Trophoblast cell (in vitro differentiated cells and primary cell): Measurements from ENCODE around the gene JAK2.
"Not testable (repeated sequence)": the region's sequence is repeated elsewhere in the genome, so short reads cannot be mapped to it uniquely, and the experiment has no call there.

Experiments used
- DNase-seq, 2 donors: peaks; one replicate each; pipeline ENCODE4 v3.0.0-alpha.2; 2016
- H2AFZ ChIP-seq: 2 replicates; pipeline ENCODE4 v1.6.1; 2013; ENCODE audit warnings: low read length, moderate library complexity, mild to moderate bottlenecking; ENCODE audit not compliant: insufficient read depth, poor library complexity
- H2AK5ac ChIP-seq: 2 replicates; pipeline ENCODE4 v1.6.1; 2013; ENCODE audit warnings: mild to moderate bottlenecking, low read length
- H2BK120ac ChIP-seq: 2 replicates; pipeline ENCODE4 v1.6.1; 2013; ENCODE audit warnings: low read length, mild to moderate bottlenecking, moderate library complexity; ENCODE audit not compliant: insufficient read depth, poor library complexity
- H2BK12ac ChIP-seq: 2 replicates; pipeline ENCODE4 v1.6.1; 2013; ENCODE audit warnings: mild to moderate bottlenecking, low read length, moderate library complexity
- H2BK5ac ChIP-seq: 2 replicates; pipeline ENCODE4 v1.6.1; 2013; ENCODE audit warnings: low read length, low read depth, moderate library complexity, mild to moderate bottlenecking; ENCODE audit not compliant: poor library complexity
- H3K14ac ChIP-seq: 2 replicates; pipeline ENCODE4 v1.6.1; 2013; ENCODE audit warnings: mild to moderate bottlenecking, low read length
- H3K18ac ChIP-seq: 2 replicates; pipeline ENCODE4 v1.6.1; 2013; ENCODE audit warnings: mild to moderate bottlenecking, low read length
- H3K23ac ChIP-seq: 2 replicates; pipeline ENCODE4 v1.6.1; 2013; ENCODE audit warnings: low read length
- H3K27ac ChIP-seq: 2 replicates; pipeline ENCODE4 v1.5.1; 2013; ENCODE audit warnings: low read depth, mild to moderate bottlenecking, inconsistent platforms, low read length, moderate library complexity
- H3K27me3 ChIP-seq: 2 replicates; pipeline ENCODE4 v1.6.1; 2013; ENCODE audit warnings: inconsistent platforms, mild to moderate bottlenecking, low read length, moderate library complexity; ENCODE audit not compliant: insufficient read depth
- H3K36me3 ChIP-seq, 2 experiments: 1 replicate in 1 of 2; 2 replicates in 1 of 2; pipeline ENCODE4 v1.6.1; 2013; ENCODE audit warnings: low read length in 2 of 2, mild to moderate bottlenecking in 2 of 2, moderate library complexity in 1 of 2; ENCODE audit not compliant: insufficient read depth in 2 of 2, control insufficient read depth in 1 of 2
- H3K4ac ChIP-seq: 2 replicates; pipeline ENCODE4 v1.6.1; 2013; ENCODE audit warnings: low read depth, mild to moderate bottlenecking, low read length, moderate library complexity
- H3K4me1 ChIP-seq, 2 experiments: 1 replicate in 1 of 2; 2 replicates in 1 of 2; pipeline ENCODE4 v1.6.1; 2013; ENCODE audit warnings: low read length in 2 of 2, mild to moderate bottlenecking in 2 of 2, moderate library complexity in 1 of 2; ENCODE audit not compliant: insufficient read depth in 2 of 2, control insufficient read depth in 1 of 2
- H3K4me2 ChIP-seq: 2 replicates; pipeline ENCODE4 v1.6.1; 2013; ENCODE audit warnings: inconsistent platforms, mild to moderate bottlenecking, low read length, moderate library complexity
- H3K4me3 ChIP-seq: 2 replicates; pipeline ENCODE4 v1.5.1; 2013; ENCODE audit warnings: mild to moderate bottlenecking, low read depth, low read length, inconsistent platforms
- H3K79me1 ChIP-seq: one replicate; pipeline ENCODE4 v1.6.1; 2013; ENCODE audit warnings: low read length
- H3K79me2 ChIP-seq: 2 replicates; pipeline ENCODE4 v1.6.1; 2013; ENCODE audit warnings: low read length, mild to moderate bottlenecking; ENCODE audit not compliant: control insufficient read depth, insufficient read depth, poor library complexity
- H3K9ac ChIP-seq: 2 replicates; pipeline ENCODE4 v1.6.1; 2013; ENCODE audit warnings: mild to moderate bottlenecking, low read length
- H3K9me3 ChIP-seq: 2 replicates; pipeline ENCODE4 v1.6.1; 2013; ENCODE audit warnings: low read depth, mild to moderate bottlenecking, control low read depth, inconsistent platforms, low read length; ENCODE audit not compliant: insufficient read depth
- H4K12ac ChIP-seq: 2 replicates; pipeline ENCODE4 v1.6.1; 2013; ENCODE audit warnings: low read depth, mild to moderate bottlenecking, low read length, moderate library complexity
- H4K8ac ChIP-seq: 2 replicates; pipeline ENCODE4 v1.6.1; 2013; ENCODE audit warnings: low read depth, mild to moderate bottlenecking, low read length, moderate library complexity
- H4K91ac ChIP-seq: one replicate; pipeline ENCODE4 v1.6.1; 2013; ENCODE audit warnings: low read depth, mild to moderate bottlenecking, low read length, moderate library complexity
- WGBS: extraction: QIAGEN DNeasy Blood & Tissue Kit; methylation state at CpG from one replicate; pipeline ENCODE4 v1.1.7; 2013; ENCODE audit warnings: missing lambda C conversion rate; ENCODE audit not compliant: insufficient read length, insufficient coverage; ENCODE audit errors: extremely low coverage; 5-methylcytosine and 5-hydroxymethylcytosine counted together

JAK2 gene

GRCh38 chr9:4938496-4938895 is 46.6 kb upstream of the JAK2 start:
- Histone ChIP-seq H3K23ac (no peak overlapping the region), H2AK5ac (no peak overlapping the region), H3K4ac (no peak overlapping the region), H2AFZ (no peak overlapping the region), H4K8ac (no peak overlapping the region), H3K27me3 (no peaks in the 10 kb centered on the region), H2BK120ac (no peak overlapping the region), H3K79me2 (no peaks in the 10 kb centered on the region), H3K4me3 (no peak overlapping the region), H3K36me3 (no peaks in the 10 kb centered on the region), H3K18ac (no peak overlapping the region), H3K9ac (no peak overlapping the region), H3K9me3 (no peaks in the 10 kb centered on the region), H4K91ac (no peak overlapping the region), H2BK5ac (no peak overlapping the region), H3K27ac (no peak overlapping the region), H3K79me1 (no peaks in the 10 kb centered on the region), H3K4me2 (no peak overlapping the region), H4K12ac (no peak overlapping the region), H3K14ac (no peak overlapping the region), H2BK12ac (no peak overlapping the region), H3K4me1 (peaks cover under 1 to 1% of the 10 kb centered on the region in 2 experiments)
- DNase-seq: no peak
- WGBS: no CpG with 5 or more reads among the region's 1 CpG

- H4K12ac ChIP-seq: no peak overlapping the region
- no peak overlapping the region for H4K91ac ChIP-seq
- H3K4me2 ChIP-seq: no peak overlapping the region
- DNase-seq: peak in 1 of 2 donors; percentile 66
- no peaks in the 10 kb centered on the region for H3K79me1 ChIP-seq
- no peaks in the 10 kb centered on the region for H3K36me3 ChIP-seq
- no CpG with 5 or more reads among the region's 1 CpG for WGBS
- no peak overlapping the region for H3K4me3 ChIP-seq
- H3K23ac ChIP-seq: no peak overlapping the region
- no peak overlapping the region for H2BK120ac ChIP-seq
- H4K8ac ChIP-seq: no peak overlapping the region
- H2AK5ac ChIP-seq: no peak overlapping the region
- no peak overlapping the region for H3K18ac ChIP-seq
- no peaks in the 10 kb centered on the region for H3K79me2 ChIP-seq
- H2BK5ac ChIP-seq: no peak overlapping the region
- no peak overlapping the region for H3K9ac ChIP-seq
- no peak overlapping the region for H3K14ac ChIP-seq
- H3K27ac ChIP-seq: no peak overlapping the region
- no peaks in the 10 kb centered on the region for H3K9me3 ChIP-seq
- no peak overlapping the region for H3K4ac ChIP-seq
- no peak overlapping the region for H2BK12ac ChIP-seq
- H3K4me1 ChIP-seq: no peaks in the 10 kb centered on the region
- H3K27me3 ChIP-seq: no peaks in the 10 kb centered on the region
- no peak overlapping the region for H2AFZ ChIP-seq
Measured at GRCh38 chr9:4939118-4939561, 45.9 kb upstream of the JAK2 start.

- H2AK5ac ChIP-seq, H3K4me3 ChIP-seq, H3K4me2 ChIP-seq, H3K27ac ChIP-seq, H4K8ac ChIP-seq, H3K79me1 ChIP-seq, H3K4me1 ChIP-seq, H2AFZ ChIP-seq, H3K23ac ChIP-seq, H3K9me3 ChIP-seq, H2BK5ac ChIP-seq, H3K14ac ChIP-seq, H2BK12ac ChIP-seq, H4K91ac ChIP-seq, H3K18ac ChIP-seq, H3K9ac ChIP-seq, H3K4ac ChIP-seq, H2BK120ac ChIP-seq, H3K27me3 ChIP-seq, H3K79me2 ChIP-seq, H3K36me3 ChIP-seq, H4K12ac ChIP-seq: not testable (repeated sequence)
- peak in 1 of 2 donors; percentile 6 for DNase-seq
- WGBS: no CpG with 5 or more reads among the region's 7 CpGs
Measured at GRCh38 chr9:4942042-4942691, 42.9 kb upstream of the JAK2 start.

- H2BK120ac ChIP-seq: no peak overlapping the region
- no peak overlapping the region for H3K4me2 ChIP-seq
- H3K23ac ChIP-seq: no peak overlapping the region
- H3K9ac ChIP-seq: no peak overlapping the region
- H3K18ac ChIP-seq: no peak overlapping the region
- H3K14ac ChIP-seq: no peak overlapping the region
- no peak for DNase-seq
- H2BK5ac ChIP-seq: no peak overlapping the region
- H2BK12ac ChIP-seq: no peak overlapping the region
- H3K27me3 ChIP-seq: no peaks in the 10 kb centered on the region
- no peak overlapping the region for H4K12ac ChIP-seq
- H2AK5ac ChIP-seq: no peak overlapping the region
- H4K91ac ChIP-seq: no peak overlapping the region
- no peak overlapping the region for H2AFZ ChIP-seq
- no peak overlapping the region for H3K4ac ChIP-seq
- no peaks in the 10 kb centered on the region for H3K36me3 ChIP-seq
- no peak overlapping the region for H3K4me3 ChIP-seq
- no peak overlapping the region for H3K27ac ChIP-seq
- no peaks in the 10 kb centered on the region for H3K9me3 ChIP-seq
- WGBS: no CpG with 5 or more reads among the region's 4 CpGs
- no peaks in the 10 kb centered on the region for H3K79me2 ChIP-seq
- H3K4me1 ChIP-seq: no peaks in the 10 kb centered on the region
- H3K79me1 ChIP-seq: no peaks in the 10 kb centered on the region
- no peak overlapping the region for H4K8ac ChIP-seq
Measured at GRCh38 chr9:4943346-4943745, 41.7 kb upstream of the JAK2 start.
